ENCODE measurements around the gene TPGS2.

- TF ChIP-seq CTCF (IDR thresholded peaks at IDR 0.05) (no peak), POLR2A (IDR thresholded peaks at IDR 0.05) (no peak), POLR2AphosphoS5 (IDR thresholded peaks at IDR 0.05) (no peak)
Observed at GRCh38 chr18:36831139-36831538, 2.3 kb upstream of the TPGS2 start.
